HEK293 (cell line): Measurements from ENCODE around the gene TYRO3.
A peak's percentile ranks its signal among the peaks of the same experiment; 100 is the strongest.

ENCODE experiments used
- AEBP2 ChIP-seq: fragments of 450-650 bp; formaldehyde crosslinking; IDR thresholded peaks from 2 replicates; pipeline ENCODE4 v1.5.1; 2016; ENCODE audit warnings: missing biosample characterization, missing genetic modification characterization, borderline replicate concordance
- BCL6B ChIP-seq: fragments of 450-650 bp; formaldehyde crosslinking; IDR thresholded peaks from 2 replicates; pipeline ENCODE4 v1.5.1; 2017; ENCODE audit warnings: missing biosample characterization, missing genetic modification characterization
- HOXC10 ChIP-seq: sonication (generic); formaldehyde crosslinking; IDR thresholded peaks from 2 replicates; pipeline ENCODE4 v1.8.1; 2023; ENCODE audit warnings: mild to moderate bottlenecking, missing genetic modification reagents
- KLF10 ChIP-seq: fragments of 450-650 bp; IDR thresholded peaks from 2 replicates; pipeline ENCODE4 v1.5.1; 2018; ENCODE audit warnings: missing biosample characterization, mild to moderate bottlenecking, missing genetic modification characterization
- KLF9 ChIP-seq: fragments of 450-650 bp; formaldehyde crosslinking; IDR thresholded peaks from 2 replicates; pipeline ENCODE4 v1.5.1; 2016; ENCODE audit warnings: missing biosample characterization, missing genetic modification characterization, low read depth
- MZF1 ChIP-seq: fragments of 450-650 bp; formaldehyde crosslinking; IDR thresholded peaks from 2 replicates; pipeline ENCODE4 v1.5.1; 2017; ENCODE audit warnings: missing biosample characterization, missing genetic modification characterization, borderline replicate concordance
- OSR2 ChIP-seq: fragments of 450-650 bp; formaldehyde crosslinking; IDR thresholded peaks from 2 replicates; pipeline ENCODE4 v1.5.1; 2016; ENCODE audit warnings: missing biosample characterization, missing genetic modification characterization
- SP3 ChIP-seq: fragments of 450-650 bp; formaldehyde crosslinking; IDR thresholded peaks from 2 replicates; pipeline ENCODE4 v1.5.1; 2016; ENCODE audit warnings: missing biosample characterization, missing genetic modification characterization
- TSHZ1 ChIP-seq: fragments of 450-650 bp; formaldehyde crosslinking; IDR thresholded peaks from 2 replicates; pipeline ENCODE4 v1.5.1; 2016; ENCODE audit warnings: missing biosample characterization, missing genetic modification characterization, borderline replicate concordance
- WT1 ChIP-seq: fragments of 450-650 bp; formaldehyde crosslinking; IDR thresholded peaks from 2 replicates; pipeline ENCODE4 v1.5.1; 2016; ENCODE audit warnings: missing biosample characterization, missing genetic modification characterization
- YY1 ChIP-seq: fragments of 450-650 bp; formaldehyde crosslinking; IDR thresholded peaks from 2 replicates; pipeline ENCODE4 v1.5.1; 2018; ENCODE audit warnings: missing biosample characterization, missing genetic modification characterization
- YY2 ChIP-seq: fragments of 450-650 bp; formaldehyde crosslinking; IDR thresholded peaks from 2 replicates; pipeline ENCODE4 v1.5.1; 2016; ENCODE audit warnings: missing biosample characterization, missing genetic modification characterization
- ZBTB21 ChIP-seq: fragments of 450-650 bp; formaldehyde crosslinking; IDR thresholded peaks from 2 replicates; pipeline ENCODE4 v1.5.1; 2017; ENCODE audit warnings: missing biosample characterization, missing genetic modification characterization
- ZBTB26 ChIP-seq: fragments of 450-650 bp; formaldehyde crosslinking; optimal IDR thresholded peaks from 2 replicates; pipeline ENCODE3; 2016; ENCODE audit warnings: missing biosample characterization, mild to moderate bottlenecking, missing genetic modification characterization
- ZEB2 ChIP-seq: fragments of 450-650 bp; formaldehyde crosslinking; IDR thresholded peaks from 2 replicates; pipeline ENCODE4 v1.5.1; 2016; ENCODE audit warnings: missing biosample characterization, missing genetic modification characterization
- ZNF112 ChIP-seq: fragments of 450-650 bp; formaldehyde crosslinking; IDR thresholded peaks from 2 replicates; pipeline ENCODE4 v1.5.0; 2017; ENCODE audit warnings: missing biosample characterization, missing genetic modification characterization
- ZNF114 ChIP-seq: fragments of 450-650 bp; formaldehyde crosslinking; IDR thresholded peaks from 2 replicates; pipeline ENCODE4 v1.5.0; 2017; ENCODE audit warnings: missing biosample characterization, missing genetic modification characterization
- ZNF16 ChIP-seq: fragments of 450-650 bp; formaldehyde crosslinking; IDR thresholded peaks from 2 replicates; pipeline ENCODE4 v1.5.1; 2016; ENCODE audit warnings: low read depth, missing biosample characterization, missing genetic modification characterization
- ZNF280C ChIP-seq: fragments of 450-650 bp; formaldehyde crosslinking; IDR thresholded peaks from 2 replicates; pipeline ENCODE4 v1.5.1; 2016; ENCODE audit warnings: missing biosample characterization, missing genetic modification characterization
- ZNF292 ChIP-seq: fragments of 450-650 bp; formaldehyde crosslinking; IDR thresholded peaks from 2 replicates; pipeline ENCODE4 v1.5.1; 2016; ENCODE audit warnings: low read depth, missing biosample characterization, missing genetic modification characterization, borderline replicate concordance
- ZNF350 ChIP-seq: fragments of 450-650 bp; formaldehyde crosslinking; IDR thresholded peaks from 2 replicates; pipeline ENCODE4 v1.5.0; 2017; ENCODE audit warnings: missing biosample characterization, mild to moderate bottlenecking, missing genetic modification characterization
- ZNF416 ChIP-seq: fragments of 450-650 bp; formaldehyde crosslinking; IDR thresholded peaks from 2 replicates; pipeline ENCODE4 v1.5.1; 2016; ENCODE audit warnings: missing biosample characterization, missing genetic modification characterization
- ZNF473 ChIP-seq: fragments of 450-650 bp; formaldehyde crosslinking; IDR thresholded peaks from 2 replicates; pipeline ENCODE4 v1.5.1; 2017; ENCODE audit warnings: missing biosample characterization, missing genetic modification characterization
- ZNF510 ChIP-seq: fragments of 450-650 bp; formaldehyde crosslinking; IDR thresholded peaks from 2 replicates; pipeline ENCODE4 v1.5.1; 2018; ENCODE audit warnings: mild to moderate bottlenecking, missing genetic modification characterization, missing biosample characterization; ENCODE audit not compliant: insufficient replicate concordance
- ZNF530 ChIP-seq: fragments of 450-650 bp; formaldehyde crosslinking; IDR thresholded peaks from 2 replicates; pipeline ENCODE4 v1.5.1; 2016; ENCODE audit warnings: low read depth, missing biosample characterization, missing genetic modification characterization
- ZNF560 ChIP-seq: fragments of 450-650 bp; formaldehyde crosslinking; IDR thresholded peaks from 2 replicates; pipeline ENCODE4 v1.5.1; 2017; ENCODE audit warnings: missing biosample characterization, missing genetic modification characterization, borderline replicate concordance
- ZNF585B ChIP-seq: fragments of 450-650 bp; formaldehyde crosslinking; IDR thresholded peaks from 2 replicates; pipeline ENCODE4 v1.5.1; 2016; ENCODE audit warnings: missing biosample characterization, missing genetic modification characterization
- ZNF626 ChIP-seq: fragments of 450-650 bp; sonication (Bioruptor Pico); formaldehyde crosslinking; IDR thresholded peaks from 2 replicates; pipeline ENCODE4 v1.5.1; 2018; ENCODE audit warnings: missing biosample characterization, missing genetic modification characterization, inconsistent platforms
- ZNF704 ChIP-seq: fragments of 450-650 bp; formaldehyde crosslinking; IDR thresholded peaks from 2 replicates; pipeline ENCODE4 v1.5.1; 2016; ENCODE audit warnings: missing biosample characterization, missing genetic modification characterization

The TYRO3 gene

GRCh38 chr15:41513506-41514227, 45.3 kb upstream of the TYRO3 start, which contains the start of gene LTK (continued):
- TF ChIP-seq TSHZ1 (tag by site-specific recombination) (no peak), ZNF114 (tag by site-specific recombination) (no peak), HOXC10 (no peak), KLF9 (peak; percentile 90), ZNF560 (tag by site-specific recombination) (no peak), ZNF280C (tag by site-specific recombination) (no peak), ZNF473 (tag by site-specific recombination) (no peak), MZF1 (no peak), ZNF585B (no peak), YY2 (tag by site-specific recombination) (no peak), YY1 (tag by site-specific recombination) (no peak), ZBTB26 (tag by site-specific recombination) (peak; percentile 26), AEBP2 (tag by site-specific recombination) (no peak), ZNF510 (tag by site-specific recombination) (no peak), ZNF704 (tag by site-specific recombination) (no peak), ZBTB21 (tag by site-specific recombination) (no peak), ZNF112 (no peak), ZNF416 (no peak), SP3 (tag by site-specific recombination) (peak; percentile 69), ZNF626 (no peak), ZNF292 (tag by site-specific recombination) (no peak), ZNF350 (tag by site-specific recombination) (no peak), ZEB2 (tag by site-specific recombination) (no peak), ZNF16 (tag by site-specific recombination) (no peak), WT1 (peak; percentile 45; the same call in 1 of the 2 replicates), OSR2 (tag by site-specific recombination) (no peak), KLF10 (tag by site-specific recombination) (0 out of 2 replicates have a peak, but pooled peaks have one; percentile 12), ZNF530 (tag by site-specific recombination) (no peak), BCL6B (tag by site-specific recombination) (no peak)
